IPS-20b (cell line): Measurements from ENCODE around the gene PINK1.

Experiments used
- H3K27ac ChIP-seq: one replicate; pipeline ENCODE4 v1.5.1; 2013; ENCODE audit warnings: low read length
- H3K27me3 ChIP-seq: 2 replicates; pipeline ENCODE4 v1.6.1; 2013; ENCODE audit warnings: mild to moderate bottlenecking, low read length, inconsistent platforms; ENCODE audit not compliant: insufficient read depth
- H3K36me3 ChIP-seq: 2 replicates; pipeline ENCODE4 v1.6.1; 2013; ENCODE audit warnings: low read depth, mild to moderate bottlenecking, inconsistent platforms, low read length, moderate library complexity; ENCODE audit not compliant: insufficient read depth
- H3K4me1 ChIP-seq: 2 replicates; pipeline ENCODE4 v1.6.1; 2013; ENCODE audit warnings: mild to moderate bottlenecking, control low read depth, inconsistent platforms, low read length, moderate library complexity; ENCODE audit not compliant: insufficient read depth
- H3K4me3 ChIP-seq: 2 replicates; pipeline ENCODE4 v1.5.1; 2013; ENCODE audit warnings: mild to moderate bottlenecking, low read length, inconsistent platforms
- H3K9ac ChIP-seq: 2 replicates; pipeline ENCODE4 v1.6.1; 2013; ENCODE audit warnings: low read depth, mild to moderate bottlenecking, inconsistent platforms, low read length, moderate library complexity
- H3K9me3 ChIP-seq: 2 replicates; pipeline ENCODE4 v1.6.1; 2013; ENCODE audit warnings: mild to moderate bottlenecking, low read depth, low read length, inconsistent platforms; ENCODE audit not compliant: insufficient read depth

Gene PINK1

DNA sequence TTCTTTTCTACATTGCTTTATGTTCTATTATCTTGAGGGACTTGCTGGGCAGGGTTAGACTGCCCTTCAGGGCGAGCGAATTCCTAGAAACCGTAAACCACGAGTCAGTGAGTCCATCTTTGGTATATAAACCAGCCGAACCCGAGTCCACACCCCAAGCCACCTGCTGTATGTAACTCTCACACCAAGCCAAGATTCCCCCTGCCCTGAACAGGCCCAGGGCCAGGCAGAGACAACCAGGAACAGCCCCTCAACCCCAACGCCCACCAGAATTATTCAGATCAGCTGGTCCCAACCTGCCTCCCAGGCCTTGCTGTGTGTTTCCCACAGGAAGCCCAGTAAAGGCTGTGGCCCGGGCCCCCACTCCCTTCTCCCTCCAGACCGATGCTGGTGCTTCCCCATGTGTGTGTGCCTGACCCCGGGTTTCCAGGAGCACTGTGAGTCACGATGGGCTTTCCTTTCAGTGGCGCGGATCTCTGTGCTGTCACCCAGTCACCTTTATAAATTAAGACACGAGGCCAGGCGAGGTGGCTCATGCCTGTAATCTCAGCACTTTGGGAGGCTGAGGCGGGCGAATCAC lies 67.5 kb downstream of the PINK1 start:
- Histone ChIP-seq H3K36me3 (no peaks in the 10 kb centered on the region), H3K9me3 (no peaks in the 10 kb centered on the region), H3K27ac (no peak overlapping the region), H3K4me3 (no peak overlapping the region), H3K4me1 (0 out of 2 replicates have a peak, but pooled peaks cover 5% of the 10 kb centered on the region), H3K27me3 (no peaks in the 10 kb centered on the region), H3K9ac (no peak overlapping the region)
